Measurements from ENCODE around the gene SKI. TPM values are rescaled to one million over a fixed set of nuclear protein-coding genes. Genes with fewer than 3 reads are reported as not detected.

The SKI gene
- total and polyA plus RNA-seq, 2 of the 4 experiments (the other 2 are of a cell fraction) = 2.3 to 20.1 TPM

DNA sequence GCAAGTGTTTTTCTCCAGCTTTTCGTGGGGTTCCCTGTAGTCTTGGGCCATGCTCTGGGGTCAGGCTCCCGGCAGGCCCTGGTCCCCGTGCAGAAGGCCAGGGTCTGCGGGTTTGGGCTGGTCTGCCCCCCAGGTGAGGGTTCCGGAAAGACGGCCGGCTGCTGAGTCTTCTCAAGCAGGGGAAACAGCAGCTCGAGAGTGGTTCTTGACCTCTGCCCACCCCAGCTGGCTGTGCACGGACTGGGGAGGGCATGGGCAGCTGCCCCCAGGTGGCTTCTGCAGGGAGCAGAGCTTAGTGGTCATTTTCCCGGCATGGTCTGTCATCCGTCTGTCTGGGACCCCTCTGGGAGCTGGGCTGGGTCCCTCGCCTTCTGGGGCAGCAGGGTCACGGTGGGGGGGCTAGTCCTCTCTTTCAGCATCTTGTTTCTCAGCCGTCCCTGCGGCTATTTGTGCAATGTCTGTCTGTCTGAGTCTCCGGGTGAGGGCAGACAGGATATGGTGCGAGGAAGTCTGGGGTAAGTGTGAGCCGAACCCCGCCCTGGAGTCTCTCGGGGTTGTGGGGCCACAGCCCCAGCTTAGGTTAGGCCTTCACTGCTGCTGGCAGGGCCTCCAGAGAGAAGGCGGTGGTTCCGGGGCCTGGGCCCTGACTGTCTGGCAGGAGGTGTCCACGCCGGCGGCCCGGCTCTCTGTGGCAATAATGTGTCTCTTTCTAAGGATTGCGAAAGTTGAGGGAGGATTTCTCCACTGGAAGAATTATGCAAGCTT lies 6.1 kb downstream of the SKI start:
- H2BK120ac ChIP-seq (ENCODE audit: low read depth, low read length) = peak overlapping the region; percentile 14; the same call in 1 of the 2 replicates
- H3K36me3 ChIP-seq (ENCODE audit: control insufficient read depth, insufficient read depth, low read length) = peaks cover 4% of the 10 kb centered on the region; the same call in 1 of the 2 replicates
- ATAC-seq (ENCODE audit: low read depth) = peak; percentile 43
- BruUV-seq (replicated peaks) = no TSS peak
- no peaks in the 10 kb centered on the region for H3K9me3 ChIP-seq (ENCODE audit: control insufficient read depth, insufficient read depth, low read length)
- intact Hi-C loops (cut with micrococcal nuclease) = loop anchor here (2.0 to 5.0 kb wide), 2 partner anchors 43 to 57 kb away; no protein-coding TSS in a partner anchor
- peak overlapping the region; percentile 58 for H3K4me2 ChIP-seq (ENCODE audit: low read depth, low read length)
- no peak overlapping the region for H3K18ac ChIP-seq (ENCODE audit: low read depth, low read length)
- H2AK5ac ChIP-seq (ENCODE audit: low read depth, low read length) = peak overlapping the region; percentile 48
- H4K20me1 ChIP-seq (ENCODE audit: insufficient read depth, low read length) = peaks cover 99% of the 10 kb centered on the region
- H3K4ac ChIP-seq (ENCODE audit: low read depth, low read length) = peak overlapping the region; percentile 73
- peak overlapping the region; percentile 86 for H2AK9ac ChIP-seq (replicated peaks; ENCODE audit: low read depth, low read length, poor library complexity)
- peaks cover 18% of the 10 kb centered on the region for H3K9me1 ChIP-seq (ENCODE audit: insufficient read depth, low read length)
- peak; percentile 87 for DNase-seq
- POLR2A ChIA-PET (ENCODE audit: unreplicated experiment) = interaction anchor here (0.7 kb wide), 1 partner anchor 25 kb away, joined by 9 read pairs; no protein-coding TSS in a partner anchor
- H3K56ac ChIP-seq (ENCODE audit: extremely low read depth, insufficient read depth, low read length) = peak overlapping the region; percentile 50; the same call in 1 of the 2 replicates
- dilution Hi-C loops (cut with HindIII; ENCODE audit: low sequenced_read_pairs, unreplicated experiment) = no loop called here
- peaks cover 46% of the 10 kb centered on the region for H3K4me1 ChIP-seq (ENCODE audit: control insufficient read depth, insufficient read depth, low read length)
- H3K23ac ChIP-seq (ENCODE audit: low read depth, low read length) = peak overlapping the region; percentile 53
- H3K27ac ChIP-seq (ENCODE audit: insufficient read depth, low read length) = peak overlapping the region; percentile 74
- in situ Hi-C loops (cut with MboI; ENCODE audit: low sequenced_read_pairs) = loop anchor here (5.0 kb wide), 1 partner anchor 37 kb away; no protein-coding TSS in a partner anchor
- H2BK15ac ChIP-seq (ENCODE audit: low read depth, low read length) = no peak overlapping the region
- peak overlapping the region; percentile 36 for H3K9ac ChIP-seq (ENCODE audit: low read depth, low read length)
- no peak overlapping the region for H2AFZ ChIP-seq (replicated peaks; ENCODE audit: low read length, poor library complexity)
- no peak overlapping the region for H3K4me3 ChIP-seq (ENCODE audit: insufficient read depth, low read depth, low read length)
- CTCF ChIA-PET = interaction anchor here (0.6 to 1.2 kb wide), 3 partner anchors 39 to 190 kb away, joined by 3 to 5 read pairs (median 4); partner anchors contain the start of gene FAAP20
- H4K8ac ChIP-seq (ENCODE audit: low read depth in 2 of 2, low read length in 2 of 2) = no peak overlapping the region
- WGBS, 2 experiments (ENCODE audit: extremely low coverage in 2 of 2, insufficient read length in 1 of 2) = 21% methylated on average over 15 of the region's 27 CpGs; no CpG with 5 or more reads in 1 of the 2 experiments
- H3K14ac ChIP-seq (replicated peaks; ENCODE audit: low read depth, low read length) = peak overlapping the region; percentile 52
- H2BK20ac ChIP-seq (ENCODE audit: low read depth, low read length) = no peak overlapping the region; the same call in 1 of the 2 replicates
- no peaks in the 10 kb centered on the region for H3K27me3 ChIP-seq (ENCODE audit: control insufficient read depth, insufficient read depth, low read length)
- peak overlapping the region; percentile 30; the same call in 1 of the 2 replicates for H4K91ac ChIP-seq (ENCODE audit: insufficient read depth, low read depth, low read length)
- H3K79me1 ChIP-seq (ENCODE audit: low read depth in 1 of 2, low read length in 2 of 2) = peaks cover 0 to 31% of the 10 kb centered on the region in 2 experiments; a peak in 2 of 4 replicates
- no peak overlapping the region for H4K5ac ChIP-seq (ENCODE audit: low read depth, low read length)
- H2BK5ac ChIP-seq (ENCODE audit: low read depth, low read length, poor library complexity, severe bottlenecking) = peak overlapping the region; percentile 49
- TF ChIP-seq, protein P1, sequence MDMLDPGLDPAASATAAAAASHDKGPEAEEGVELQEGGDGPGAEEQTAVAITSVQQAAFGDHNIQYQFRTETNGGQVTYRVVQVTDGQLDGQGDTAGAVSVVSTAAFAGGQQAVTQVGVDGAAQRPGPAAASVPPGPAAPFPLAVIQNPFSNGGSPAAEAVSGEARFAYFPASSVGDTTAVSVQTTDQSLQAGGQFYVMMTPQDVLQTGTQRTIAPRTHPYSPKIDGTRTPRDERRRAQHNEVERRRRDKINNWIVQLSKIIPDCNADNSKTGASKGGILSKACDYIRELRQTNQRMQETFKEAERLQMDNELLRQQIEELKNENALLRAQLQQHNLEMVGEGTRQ (IDR thresholded peaks at IDR 0.05; ENCODE audit: low read depth, low read length) = no peak
- TF ChIP-seq FOS (IDR thresholded peaks at IDR 0.05; ENCODE audit: low read depth, low read length) = no peak
- TF ChIP-seq SMC3 (IDR thresholded peaks at IDR 0.05; ENCODE audit: low read depth, low read length) = no peak
- no peak for TF ChIP-seq MAZ (IDR thresholded peaks at IDR 0.05; ENCODE audit: borderline replicate concordance, low read depth, low read length)
- TF ChIP-seq CEBPB (IDR thresholded peaks at IDR 0.05; ENCODE audit: low read depth, low read length) = peak; percentile 99
- TF ChIP-seq RCOR1 (IDR thresholded peaks at IDR 0.05; ENCODE audit: insufficient replicate concordance, low read length) = no peak
- TF ChIP-seq NFE2L2 (IDR thresholded peaks at IDR 0.05; ENCODE audit: low read depth, low read length) = no peak
- no peak for TF ChIP-seq CHD1 (IDR thresholded peaks at IDR 0.05; ENCODE audit: low read depth, low read length)
- TF ChIP-seq, protein P2, sequence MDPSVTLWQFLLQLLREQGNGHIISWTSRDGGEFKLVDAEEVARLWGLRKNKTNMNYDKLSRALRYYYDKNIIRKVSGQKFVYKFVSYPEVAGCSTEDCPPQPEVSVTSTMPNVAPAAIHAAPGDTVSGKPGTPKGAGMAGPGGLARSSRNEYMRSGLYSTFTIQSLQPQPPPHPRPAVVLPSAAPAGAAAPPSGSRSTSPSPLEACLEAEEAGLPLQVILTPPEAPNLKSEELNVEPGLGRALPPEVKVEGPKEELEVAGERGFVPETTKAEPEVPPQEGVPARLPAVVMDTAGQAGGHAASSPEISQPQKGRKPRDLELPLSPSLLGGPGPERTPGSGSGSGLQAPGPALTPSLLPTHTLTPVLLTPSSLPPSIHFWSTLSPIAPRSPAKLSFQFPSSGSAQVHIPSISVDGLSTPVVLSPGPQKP (IDR thresholded peaks at IDR 0.05; ENCODE audit: borderline replicate concordance, low read depth, low read length) = no peak
- TF ChIP-seq RFX5 (IDR thresholded peaks at IDR 0.05; ENCODE audit: low read depth, low read length) = no peak
- TF ChIP-seq MAFK (IDR thresholded peaks at IDR 0.05; ENCODE audit: low read depth, low read length) = no peak
- TF ChIP-seq, protein P3, sequence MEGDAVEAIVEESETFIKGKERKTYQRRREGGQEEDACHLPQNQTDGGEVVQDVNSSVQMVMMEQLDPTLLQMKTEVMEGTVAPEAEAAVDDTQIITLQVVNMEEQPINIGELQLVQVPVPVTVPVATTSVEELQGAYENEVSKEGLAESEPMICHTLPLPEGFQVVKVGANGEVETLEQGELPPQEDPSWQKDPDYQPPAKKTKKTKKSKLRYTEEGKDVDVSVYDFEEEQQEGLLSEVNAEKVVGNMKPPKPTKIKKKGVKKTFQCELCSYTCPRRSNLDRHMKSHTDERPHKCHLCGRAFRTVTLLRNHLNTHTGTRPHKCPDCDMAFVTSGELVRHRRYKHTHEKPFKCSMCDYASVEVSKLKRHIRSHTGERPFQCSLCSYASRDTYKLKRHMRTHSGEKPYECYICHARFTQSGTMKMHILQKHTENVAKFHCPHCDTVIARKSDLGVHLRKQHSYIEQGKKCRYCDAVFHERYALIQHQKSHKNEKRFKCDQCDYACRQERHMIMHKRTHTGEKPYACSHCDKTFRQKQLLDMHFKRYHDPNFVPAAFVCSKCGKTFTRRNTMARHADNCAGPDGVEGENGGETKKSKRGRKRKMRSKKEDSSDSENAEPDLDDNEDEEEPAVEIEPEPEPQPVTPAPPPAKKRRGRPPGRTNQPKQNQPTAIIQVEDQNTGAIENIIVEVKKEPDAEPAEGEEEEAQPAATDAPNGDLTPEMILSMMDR (conservative IDR thresholded peaks at IDR 0.05; ENCODE audit: low read depth, low read length) = no peak
- no peak for TF ChIP-seq RAD21 (IDR thresholded peaks at IDR 0.05; ENCODE audit: low read length)
- TF ChIP-seq POLR2A (IDR thresholded peaks at IDR 0.05; ENCODE audit: low read depth, low read length) = no peak
